ENCODE measurements around the gene KRTAP8-1.
A peak's percentile ranks its signal among the peaks of the same experiment; 100 is the strongest.

The KRTAP8-1 gene, protein sequence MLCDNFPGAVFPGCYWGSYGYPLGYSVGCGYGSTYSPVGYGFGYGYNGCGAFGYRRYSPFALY
- 0 reads per million in 3 donors for total RNA-seq

DNA sequence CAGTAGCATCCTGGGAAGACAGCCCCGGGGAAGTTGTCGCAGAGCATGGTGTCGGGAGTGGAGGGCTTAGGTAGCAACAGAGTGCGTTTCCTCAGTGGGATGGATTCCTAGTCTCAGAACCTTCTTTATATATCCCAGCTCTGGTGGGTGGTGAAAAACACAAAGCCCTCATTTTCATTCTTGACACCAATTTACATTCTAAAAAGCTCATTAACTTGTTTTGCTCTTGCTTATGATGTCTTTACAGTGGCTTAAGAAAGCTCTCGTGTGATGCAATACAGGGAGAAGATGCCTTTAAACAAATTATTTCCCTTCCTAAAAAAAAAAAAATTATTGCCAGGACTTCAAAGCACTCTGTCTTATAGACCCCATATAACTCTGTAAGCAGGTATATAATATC, at the start of gene KRTAP8-1:
KRTAP8-1 (minus strand) TSS at position 101 of the 400 bp plus-strand sequence; CDS start at position 47, 54 bp downstream.
- Histone ChIP-seq H3K27ac (ENCODE audit: insufficient read depth, low read length, poor library complexity, severe bottlenecking) (no peak within 1 kb of the TSS), H3K4me1 (ENCODE audit: control insufficient read depth, insufficient read depth, low read length, poor library complexity, severe bottlenecking) (no peaks in the 10 kb centered on the region), H3K27me3 (replicated peaks; ENCODE audit: control insufficient read depth, insufficient read depth, low read length, poor library complexity, severe bottlenecking) (no peaks in the 10 kb centered on the region), H3K4me3 (ENCODE audit: insufficient read depth, low read depth, low read length, poor library complexity, severe bottlenecking) (no peak within 1 kb of the TSS), H3K36me3 (ENCODE audit: control insufficient read depth, insufficient read depth, low read length) (no peaks in the 10 kb centered on the region), H3K9me3 (ENCODE audit: control insufficient read depth, low read length) (no peaks in the 10 kb centered on the region)
- no peak for DNase-seq

DNA sequence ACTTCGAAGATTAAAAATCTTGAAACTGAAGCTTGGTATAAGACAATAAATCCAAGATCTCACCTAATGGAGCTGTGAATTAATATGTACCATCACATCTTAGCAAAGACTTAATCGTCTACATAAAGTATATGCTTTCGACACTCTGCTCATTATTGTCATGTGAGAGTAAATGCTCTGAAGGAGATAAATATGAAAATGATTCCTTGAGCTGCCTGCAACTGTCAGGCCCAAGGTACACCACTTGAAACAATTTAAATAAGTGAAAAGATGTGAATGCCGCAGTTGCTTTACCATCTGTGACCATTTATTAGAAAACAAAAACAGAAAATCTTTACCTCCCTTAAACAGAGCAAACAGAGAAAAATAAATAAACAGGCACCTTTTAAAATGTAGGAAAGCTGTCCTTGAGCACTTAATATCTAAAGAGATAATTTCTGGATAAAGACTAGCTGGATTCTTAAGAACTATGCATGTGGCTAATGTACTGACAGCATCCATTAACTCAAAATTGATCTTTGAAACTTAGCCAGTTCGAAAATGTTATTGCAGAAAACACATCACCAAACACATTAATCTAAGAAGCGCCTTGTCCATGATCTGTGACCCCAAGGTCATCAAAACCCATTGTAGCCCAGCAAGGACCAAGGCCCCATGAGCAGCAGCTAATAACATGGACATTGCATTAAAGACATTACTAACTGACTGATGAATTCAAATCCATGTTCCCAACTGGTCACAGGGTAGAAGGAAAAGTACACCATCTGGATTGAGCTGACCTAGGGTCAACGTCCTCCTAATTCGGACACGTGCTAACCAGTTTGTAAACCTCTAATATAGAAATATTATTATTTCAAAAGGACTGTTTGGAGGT, 34.8 kb upstream of the KRTAP8-1 start:
- Histone ChIP-seq H3K4me1 (ENCODE audit: control insufficient read depth, insufficient read depth, low read length, poor library complexity, severe bottlenecking) (no peaks in the 10 kb centered on the region), H3K27me3 (replicated peaks; ENCODE audit: control insufficient read depth, insufficient read depth, low read length, poor library complexity, severe bottlenecking) (no peaks in the 10 kb centered on the region), H3K9me3 (ENCODE audit: control insufficient read depth, low read length) (no peaks in the 10 kb centered on the region), H3K36me3 (ENCODE audit: control insufficient read depth, insufficient read depth, low read length) (no peaks in the 10 kb centered on the region), H3K27ac (ENCODE audit: insufficient read depth, low read length, poor library complexity, severe bottlenecking) (no peak overlapping the region), H3K4me3 (ENCODE audit: insufficient read depth, low read depth, low read length, poor library complexity, severe bottlenecking) (no peak overlapping the region)
- DNase-seq = no peak

DNA sequence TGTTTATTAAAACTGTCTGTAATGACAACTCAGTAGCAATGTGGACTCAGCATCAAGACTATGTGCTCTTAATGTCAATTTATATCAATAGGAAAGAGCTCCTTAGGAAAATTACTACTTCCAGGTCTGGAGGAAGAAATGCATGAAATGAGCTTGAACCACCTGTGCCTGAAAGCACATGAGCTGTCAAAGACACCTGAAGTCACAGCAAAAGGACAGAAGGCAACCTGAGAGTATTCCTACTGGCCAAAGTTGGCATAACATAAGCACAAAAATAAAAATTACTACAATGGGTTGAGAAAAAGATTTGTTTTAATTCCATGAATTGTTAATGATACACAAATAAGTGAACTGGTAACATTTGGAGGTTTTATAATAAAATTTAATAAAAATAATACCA, 29.9 kb upstream of the KRTAP8-1 start:
- Histone ChIP-seq H3K4me3 (ENCODE audit: insufficient read depth, low read depth, low read length, poor library complexity, severe bottlenecking) (no peak overlapping the region), H3K9me3 (ENCODE audit: control insufficient read depth, low read length) (no peaks in the 10 kb centered on the region), H3K4me1 (ENCODE audit: control insufficient read depth, insufficient read depth, low read length, poor library complexity, severe bottlenecking) (no peaks in the 10 kb centered on the region), H3K27me3 (replicated peaks; ENCODE audit: control insufficient read depth, insufficient read depth, low read length, poor library complexity, severe bottlenecking) (no peaks in the 10 kb centered on the region), H3K36me3 (ENCODE audit: control insufficient read depth, insufficient read depth, low read length) (no peaks in the 10 kb centered on the region), H3K27ac (ENCODE audit: insufficient read depth, low read length, poor library complexity, severe bottlenecking) (no peak overlapping the region)
- DNase-seq = no peak

- Histone ChIP-seq H3K4me3 (ENCODE audit: insufficient read depth, low read depth, low read length, poor library complexity, severe bottlenecking) (no peak overlapping the region), H3K36me3 (ENCODE audit: control insufficient read depth, insufficient read depth, low read length) (no peaks in the 10 kb centered on the region), H3K9me3 (ENCODE audit: control insufficient read depth, low read length) (no peaks in the 10 kb centered on the region), H3K27me3 (replicated peaks; ENCODE audit: control insufficient read depth, insufficient read depth, low read length, poor library complexity, severe bottlenecking) (no peaks in the 10 kb centered on the region), H3K27ac (ENCODE audit: insufficient read depth, low read length, poor library complexity, severe bottlenecking) (no peak overlapping the region), H3K4me1 (ENCODE audit: control insufficient read depth, insufficient read depth, low read length, poor library complexity, severe bottlenecking) (no peaks in the 10 kb centered on the region)
- no peak for DNase-seq
These were observed 26.2 kb upstream of the KRTAP8-1 start for GRCh38 chr21:30839304-30839703.

GRCh38 chr21:30838536-30838935, 25.5 kb upstream of the KRTAP8-1 start:
- no peaks in the 10 kb centered on the region for H3K36me3 ChIP-seq (ENCODE audit: control insufficient read depth, insufficient read depth, low read length)
- no peaks in the 10 kb centered on the region for H3K9me3 ChIP-seq (ENCODE audit: control insufficient read depth, low read length)
- H3K27me3 ChIP-seq (replicated peaks; ENCODE audit: control insufficient read depth, insufficient read depth, low read length, poor library complexity, severe bottlenecking) = no peaks in the 10 kb centered on the region
- no peak overlapping the region for H3K27ac ChIP-seq (ENCODE audit: insufficient read depth, low read length, poor library complexity, severe bottlenecking)
- no peak for DNase-seq
- H3K4me1 ChIP-seq (ENCODE audit: control insufficient read depth, insufficient read depth, low read length, poor library complexity, severe bottlenecking) = no peaks in the 10 kb centered on the region
- no peak overlapping the region for H3K4me3 ChIP-seq (ENCODE audit: insufficient read depth, low read depth, low read length, poor library complexity, severe bottlenecking)

DNA sequence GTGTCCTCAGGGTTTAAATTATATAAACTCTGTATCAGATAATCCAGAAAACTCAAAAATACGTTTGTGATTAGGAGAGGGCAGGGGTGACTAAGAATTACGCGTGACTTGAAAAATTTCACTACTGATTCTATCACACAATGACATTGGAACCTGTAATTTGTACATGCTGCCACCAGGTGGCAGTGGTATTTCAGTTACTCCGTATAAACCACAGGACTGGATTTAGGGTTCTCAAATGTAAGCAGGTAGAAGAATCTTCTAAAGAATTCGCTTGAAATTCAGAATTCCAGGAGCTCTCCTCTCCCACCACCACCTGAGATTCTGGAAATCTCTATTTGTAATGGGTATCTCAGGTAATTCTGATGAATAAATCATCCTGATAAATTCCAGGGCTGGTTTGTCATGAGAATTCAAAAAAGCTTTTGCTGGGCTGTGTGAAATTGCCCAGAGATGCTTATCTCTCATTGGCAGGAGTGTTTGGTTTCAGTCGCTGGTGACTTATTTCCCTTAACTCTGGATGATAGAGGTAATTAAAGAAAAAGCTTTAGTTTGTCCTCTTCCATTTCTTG, 18.2 kb upstream of the KRTAP8-1 start:
- H3K9me3 ChIP-seq (ENCODE audit: control insufficient read depth, low read length) = no peaks in the 10 kb centered on the region
- H3K4me3 ChIP-seq (ENCODE audit: insufficient read depth, low read depth, low read length, poor library complexity, severe bottlenecking) = no peak overlapping the region
- no peaks in the 10 kb centered on the region for H3K27me3 ChIP-seq (replicated peaks; ENCODE audit: control insufficient read depth, insufficient read depth, low read length, poor library complexity, severe bottlenecking)
- H3K36me3 ChIP-seq (ENCODE audit: control insufficient read depth, insufficient read depth, low read length) = no peaks in the 10 kb centered on the region
- no peaks in the 10 kb centered on the region for H3K4me1 ChIP-seq (ENCODE audit: control insufficient read depth, insufficient read depth, low read length, poor library complexity, severe bottlenecking)
- H3K27ac ChIP-seq (ENCODE audit: insufficient read depth, low read length, poor library complexity, severe bottlenecking) = no peak overlapping the region
- DNase-seq = peak; percentile 2 to 9 (median 6)

- H3K27ac ChIP-seq (ENCODE audit: insufficient read depth, low read length, poor library complexity, severe bottlenecking) = no peak within 1 kb of the TSS
- DNase-seq = no peak
- H3K36me3 ChIP-seq (ENCODE audit: control insufficient read depth, insufficient read depth, low read length) = no peaks in the 10 kb centered on the region
- H3K9me3 ChIP-seq (ENCODE audit: control insufficient read depth, low read length) = no peaks in the 10 kb centered on the region
- no peaks in the 10 kb centered on the region for H3K4me1 ChIP-seq (ENCODE audit: control insufficient read depth, insufficient read depth, low read length, poor library complexity, severe bottlenecking)
- H3K4me3 ChIP-seq (ENCODE audit: insufficient read depth, low read depth, low read length, poor library complexity, severe bottlenecking) = no peak within 1 kb of the TSS
- no peaks in the 10 kb centered on the region for H3K27me3 ChIP-seq (replicated peaks; ENCODE audit: control insufficient read depth, insufficient read depth, low read length, poor library complexity, severe bottlenecking)
These were observed 16.6 kb upstream of the KRTAP8-1 start, which contains the start of gene KRTAP7-1 for GRCh38 chr21:30829659-30830058. KRTAP7-1 (minus strand) TSS chr21:30829759; CDS start chr21:30829698, 61 bp downstream.

DNA sequence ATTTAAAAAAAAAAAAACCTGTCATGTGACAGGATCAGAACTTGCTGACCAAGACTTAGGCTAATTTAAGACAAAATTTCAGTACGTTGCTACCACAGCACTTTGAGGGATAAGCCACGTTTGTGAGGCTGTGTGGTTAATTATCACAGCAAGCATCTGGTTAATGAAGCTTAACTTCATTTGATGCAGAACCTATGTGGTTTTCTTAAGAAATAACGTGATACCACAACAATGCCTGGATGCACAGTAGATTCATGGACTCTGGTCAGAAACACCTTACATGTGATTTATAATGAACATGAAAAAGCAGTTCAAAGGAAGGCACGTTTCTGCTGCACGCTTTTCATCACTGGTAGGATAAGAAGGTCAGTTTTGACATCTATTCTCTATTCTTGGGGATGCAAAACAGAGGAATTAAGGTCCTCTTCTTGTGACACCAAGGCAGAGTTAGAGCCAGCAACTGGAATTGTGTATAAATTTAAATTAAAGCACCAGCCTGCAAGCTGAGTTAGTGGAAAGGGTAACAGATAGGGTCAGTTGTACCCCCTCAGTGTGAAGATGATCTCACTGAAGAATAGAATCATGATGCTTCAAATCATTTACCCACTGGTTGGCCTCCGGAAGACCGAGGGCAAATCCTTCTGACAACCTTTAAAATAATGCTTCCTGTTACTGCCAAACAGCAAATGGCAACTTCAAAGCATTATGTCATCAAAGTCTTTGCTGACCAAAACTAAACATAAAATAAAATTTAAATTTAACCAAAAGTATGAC, 6.0 kb upstream of the KRTAP8-1 start:
- H3K27ac ChIP-seq (ENCODE audit: insufficient read depth, low read length, poor library complexity, severe bottlenecking) = no peak overlapping the region
- no peaks in the 10 kb centered on the region for H3K36me3 ChIP-seq (ENCODE audit: control insufficient read depth, insufficient read depth, low read length)
- DNase-seq = no peak
- no peaks in the 10 kb centered on the region for H3K27me3 ChIP-seq (replicated peaks; ENCODE audit: control insufficient read depth, insufficient read depth, low read length, poor library complexity, severe bottlenecking)
- no peaks in the 10 kb centered on the region for H3K4me1 ChIP-seq (ENCODE audit: control insufficient read depth, insufficient read depth, low read length, poor library complexity, severe bottlenecking)
- H3K9me3 ChIP-seq (ENCODE audit: control insufficient read depth, low read length) = no peaks in the 10 kb centered on the region
- H3K4me3 ChIP-seq (ENCODE audit: insufficient read depth, low read depth, low read length, poor library complexity, severe bottlenecking) = no peak overlapping the region

DNA sequence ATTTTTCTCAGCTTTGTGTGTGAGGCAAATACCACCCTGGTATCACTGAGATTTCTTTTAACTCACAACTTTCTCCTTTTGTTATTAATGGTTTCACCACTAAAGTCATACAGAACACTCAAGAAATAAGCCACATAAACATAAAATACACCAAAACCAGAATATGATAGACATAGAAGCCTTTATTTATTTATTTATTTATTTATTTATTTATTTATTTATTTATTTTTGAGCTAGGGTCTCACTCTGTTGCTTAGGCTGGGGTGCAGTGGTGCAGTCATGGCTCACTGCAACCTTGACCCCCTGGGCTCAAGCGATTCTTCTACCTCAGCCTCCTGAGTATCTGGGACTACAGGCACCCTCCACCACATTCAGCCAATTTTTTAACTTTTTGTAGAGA, 12.5 kb downstream of the KRTAP8-1 start:
- no peaks in the 10 kb centered on the region for H3K36me3 ChIP-seq (ENCODE audit: control insufficient read depth, insufficient read depth, low read length)
- H3K27ac ChIP-seq (ENCODE audit: insufficient read depth, low read length, poor library complexity, severe bottlenecking) = no peak overlapping the region
- no peaks in the 10 kb centered on the region for H3K4me1 ChIP-seq (ENCODE audit: control insufficient read depth, insufficient read depth, low read length, poor library complexity, severe bottlenecking)
- H3K27me3 ChIP-seq (replicated peaks; ENCODE audit: control insufficient read depth, insufficient read depth, low read length, poor library complexity, severe bottlenecking) = no peaks in the 10 kb centered on the region
- H3K4me3 ChIP-seq (ENCODE audit: insufficient read depth, low read depth, low read length, poor library complexity, severe bottlenecking) = no peak overlapping the region
- DNase-seq = no peak
- no peaks in the 10 kb centered on the region for H3K9me3 ChIP-seq (ENCODE audit: control insufficient read depth, low read length)

Measured in effector memory CD4-positive, alpha-beta T cell (primary cell).